PFSK-1 (cell line): Measurements from ENCODE around the gene ALDH4A1.

Experiments used
- FOXP2 ChIP-seq: optimal IDR thresholded peaks from 2 replicates; pipeline ENCODE3; 2011; ENCODE audit warnings: borderline replicate concordance, control low read depth, inconsistent platforms; ENCODE audit not compliant: insufficient read depth; ENCODE audit errors: extremely low read length, extremely low read depth
- POLR2AphosphoS5 ChIP-seq: IDR thresholded peaks from 2 replicates; pipeline ENCODE4 v1.6.1; 2012; ENCODE audit warnings: low read depth, mild to moderate bottlenecking, control low read depth, low read length, moderate library complexity
- REST ChIP-seq, 2 experiments: IDR thresholded peaks; 2 replicates each; pipeline versions ENCODE4 v1.6.1 to v1.8.0; 2011 to 2012; ENCODE audit warnings: low read depth in 2 of 2, low read length in 2 of 2, control low read depth in 1 of 2, inconsistent platforms in 1 of 2, mild to moderate bottlenecking in 1 of 2, moderate library complexity in 1 of 2; ENCODE audit not compliant: insufficient read depth in 1 of 2
- SIN3A ChIP-seq: IDR thresholded peaks from 2 replicates; pipeline ENCODE4 v1.6.1; 2012; ENCODE audit warnings: mild to moderate bottlenecking, low read length, moderate library complexity, borderline replicate concordance; ENCODE audit not compliant: insufficient read depth
- TAF1 ChIP-seq: IDR thresholded peaks from 2 replicates; pipeline ENCODE4 v1.6.1; 2012; ENCODE audit warnings: low read length, control low read depth, borderline replicate concordance; ENCODE audit not compliant: insufficient read depth

The ALDH4A1 gene

GRCh38 chr1:18855573-18855972, 46.8 kb downstream of the ALDH4A1 start:
- no peak for TF ChIP-seq SIN3A
- no peak for TF ChIP-seq POLR2AphosphoS5
- no peak for TF ChIP-seq TAF1
- no peak for TF ChIP-seq REST (IDR thresholded peaks at IDR 0.05; ENCODE audit: insufficient read depth in 1 of 2, low read depth in 2 of 2, low read length in 2 of 2)
- no peak for TF ChIP-seq FOXP2

DNA sequence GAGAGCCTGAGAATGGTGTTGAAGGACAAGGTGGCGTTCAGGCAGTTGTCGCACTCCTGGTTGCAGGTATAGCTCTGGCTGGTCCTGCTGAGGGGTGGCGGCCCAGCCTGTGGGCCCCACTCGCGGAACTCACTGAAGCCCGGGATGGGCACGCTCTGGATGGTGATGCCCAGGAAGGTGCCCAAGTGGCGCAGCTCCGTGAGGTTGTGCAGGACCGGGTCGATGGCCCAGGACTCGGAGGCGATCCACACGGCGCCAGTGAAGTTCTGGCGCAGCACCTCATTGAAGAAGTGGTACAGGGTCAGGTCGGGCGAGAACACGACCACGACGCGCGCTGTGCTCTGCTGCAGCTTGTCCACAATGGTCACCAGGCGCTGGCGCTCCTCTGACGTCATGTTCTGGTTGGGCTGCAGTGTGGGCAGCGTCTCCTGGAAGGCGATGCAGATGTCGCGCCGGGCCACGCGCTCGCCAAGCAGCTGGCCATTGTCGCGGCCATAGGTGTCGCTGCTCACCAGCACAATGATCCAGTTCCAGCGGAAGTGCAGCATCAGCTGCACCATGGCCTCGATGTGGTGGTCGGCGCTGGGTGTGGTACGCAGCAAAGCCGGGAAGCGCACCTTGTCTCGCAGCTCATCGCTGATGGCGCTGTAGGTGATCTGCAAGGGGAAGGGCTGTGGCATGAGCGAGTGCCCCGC, 47.9 kb downstream of the ALDH4A1 start:
- TF ChIP-seq TAF1 = no peak
- TF ChIP-seq SIN3A = no peak
- TF ChIP-seq POLR2AphosphoS5 = no peak
- no peak for TF ChIP-seq REST (IDR thresholded peaks at IDR 0.05; ENCODE audit: insufficient read depth in 1 of 2, low read depth in 2 of 2, low read length in 2 of 2)
- no peak for TF ChIP-seq FOXP2

DNA sequence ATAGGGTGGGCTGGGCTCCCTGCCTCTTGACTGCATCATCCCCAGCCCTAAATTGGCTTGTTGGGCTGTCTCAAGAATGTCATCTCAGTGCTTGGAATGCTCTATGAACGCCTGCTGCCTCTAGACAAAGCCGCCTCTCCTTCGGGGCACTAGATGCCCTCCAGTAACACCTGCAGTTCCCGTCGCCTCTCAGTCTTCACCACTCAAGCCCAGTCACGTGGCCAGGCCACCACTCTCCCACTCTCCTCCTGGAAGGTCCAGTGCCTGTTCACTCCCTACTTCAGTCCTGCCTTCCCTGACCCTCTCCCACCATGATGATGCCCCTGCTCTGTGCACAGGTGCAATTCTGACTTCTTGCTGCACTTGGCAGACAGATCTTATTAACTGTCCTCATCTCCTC, 49.9 kb downstream of the ALDH4A1 start:
- no peak for TF ChIP-seq FOXP2
- no peak for TF ChIP-seq POLR2AphosphoS5
- no peak for TF ChIP-seq SIN3A
- TF ChIP-seq REST (IDR thresholded peaks at IDR 0.05; ENCODE audit: insufficient read depth in 1 of 2, low read depth in 2 of 2, low read length in 2 of 2) = no peak
- no peak for TF ChIP-seq TAF1

DNA sequence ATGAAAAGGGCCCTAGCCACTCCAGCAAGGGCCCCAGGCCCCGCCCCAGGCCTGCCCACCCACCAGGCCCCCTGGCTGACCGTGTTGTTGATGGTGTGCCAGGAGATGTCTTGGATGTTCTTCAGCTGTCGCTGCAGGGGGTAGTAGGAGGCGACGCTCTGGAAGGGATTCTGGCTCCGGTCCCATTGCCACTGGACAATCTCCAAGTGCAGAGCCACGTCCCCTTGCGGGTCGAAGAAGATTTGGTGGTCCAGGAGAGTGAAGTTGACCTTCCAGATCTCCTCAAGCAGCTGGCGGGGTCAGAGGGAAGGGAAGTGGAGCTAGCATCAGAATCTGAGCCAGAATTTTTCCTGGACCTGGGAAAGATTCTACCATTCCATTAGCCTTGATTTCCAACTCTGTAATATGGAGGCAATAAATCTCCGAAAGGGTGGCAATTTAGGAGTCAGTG, 53.1 kb downstream of the ALDH4A1 start:
- no peak for TF ChIP-seq POLR2AphosphoS5
- no peak for TF ChIP-seq SIN3A
- TF ChIP-seq REST (IDR thresholded peaks at IDR 0.05; ENCODE audit: insufficient read depth in 1 of 2, low read depth in 2 of 2, low read length in 2 of 2) = no peak
- no peak for TF ChIP-seq TAF1
- TF ChIP-seq FOXP2 = no peak

DNA sequence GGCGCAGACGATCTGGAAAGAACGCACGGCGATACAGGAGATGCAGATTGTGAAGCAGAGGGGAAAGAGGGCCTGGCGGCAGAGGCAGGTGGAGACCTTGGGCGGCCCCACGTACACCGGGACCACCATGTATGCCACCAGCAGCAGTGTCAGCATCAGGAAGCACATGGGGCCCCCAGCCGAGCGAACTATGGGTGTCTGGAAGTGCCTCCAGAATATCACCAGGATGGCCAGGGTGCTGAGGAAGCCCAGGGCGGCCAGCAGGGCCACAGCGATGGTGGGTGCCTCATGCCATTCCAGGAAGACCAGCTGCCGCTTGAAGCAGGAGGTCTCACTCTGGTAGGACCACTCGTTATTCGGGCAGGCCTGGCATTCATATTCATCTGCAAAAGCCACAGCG, 62.2 kb downstream of the ALDH4A1 start:
- no peak for TF ChIP-seq TAF1
- TF ChIP-seq REST (IDR thresholded peaks at IDR 0.05; ENCODE audit: insufficient read depth in 1 of 2, low read depth in 2 of 2, low read length in 2 of 2) = no peak
- no peak for TF ChIP-seq SIN3A
- no peak for TF ChIP-seq POLR2AphosphoS5
- TF ChIP-seq FOXP2 = no peak
